Right ventricle myocardium inferior (tissue), 1 donor: ENCODE measurements around the gene DNAJB8. TPM values are rescaled to one million over a fixed set of nuclear protein-coding genes. Genes with fewer than 3 reads are reported as not detected.

ENCODE experiments used
- ATAC-seq: fragments of 200-7000 bp; cut with Tn5 transposase; one replicate; pipeline ENCODE4 v1.9.1; 2020; ENCODE audit warnings: mild to moderate bottlenecking, moderate library complexity
- DNase-seq: peaks from one replicate; pipeline ENCODE4 v3.0.0; 2021; ENCODE audit errors: missing footprints
- intact Hi-C: fragments of 100-400 bp; cut with DNase I; formaldehyde crosslinking; loops from one replicate; pipeline ENCODE4 v1.11.0; 2022
- total RNA-seq: library from RNA; stranded (reverse); fragmentation: NEBNext Ultra II Directional; extraction: Animal tissue kit (Norgen Biotek cat#: 25700); gene quantifications from one replicate; pipeline ENCODE4 v1.2.1, GENCODE V29; 2021
- donor health status: DM: no; HTN: yes; CAD: no; lungs with severe emphysema.

Gene DNAJB8
- total RNA-seq, 1 donor from 2014 or later, result not detected

DNA sequence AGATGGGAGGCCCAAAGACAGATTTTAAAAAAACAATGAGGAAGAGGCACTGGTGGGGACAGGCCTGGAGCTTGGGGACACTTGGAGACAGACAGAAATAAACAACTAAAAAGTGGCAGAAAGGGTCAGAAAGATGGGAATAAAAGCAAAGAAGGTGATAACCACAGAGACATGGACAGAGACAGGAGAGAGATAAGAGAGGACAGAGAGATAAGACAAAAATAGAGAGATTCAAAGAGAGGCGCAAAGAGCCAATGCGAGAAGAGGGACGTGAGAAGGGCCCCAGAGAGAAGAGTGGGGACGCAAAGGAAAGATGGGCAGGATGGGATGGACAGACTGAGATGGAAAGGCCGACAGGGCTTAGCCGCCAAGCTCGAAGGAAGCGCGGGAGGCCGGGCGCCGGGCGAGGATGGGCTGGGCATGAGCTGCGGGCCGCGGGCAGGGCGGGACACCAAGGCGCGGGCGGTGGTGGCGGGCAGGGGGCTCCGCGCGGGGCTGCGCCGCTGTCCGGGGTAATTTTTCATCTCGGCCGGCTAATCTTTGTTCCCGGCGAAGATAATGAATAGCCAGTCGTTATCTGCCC lies 29.4 kb upstream of the DNAJB8 start:
- no peak for ATAC-seq
- intact Hi-C loops, result loop anchor here (2.0 to 5.0 kb wide), 6 partner anchors 69 to 399 kb away; no protein-coding TSS in a partner anchor

GRCh38 chr3:128495435-128495970 lies 28.8 kb upstream of the DNAJB8 start:
- no peak for DNase-seq
- intact Hi-C loops, result loop anchor here (5.0 kb wide), 5 partner anchors 68 to 398 kb away; no protein-coding TSS in a partner anchor
- no peak for ATAC-seq

More for the DNA sequence above, 29.4 kb upstream of the DNAJB8 start:
- DNase-seq, result no peak

- intact Hi-C loops, result no loop called here
- DNase-seq, result no peak
- no peak for ATAC-seq
Observed at GRCh38 chr3:128494367-128494650, 27.6 kb upstream of the DNAJB8 start.

- intact Hi-C loops, result no loop called here
- ATAC-seq (no peak), DNase-seq (no peak)
Observed at GRCh38 chr3:128493570-128494366, 27.1 kb upstream of the DNAJB8 start.

DNA sequence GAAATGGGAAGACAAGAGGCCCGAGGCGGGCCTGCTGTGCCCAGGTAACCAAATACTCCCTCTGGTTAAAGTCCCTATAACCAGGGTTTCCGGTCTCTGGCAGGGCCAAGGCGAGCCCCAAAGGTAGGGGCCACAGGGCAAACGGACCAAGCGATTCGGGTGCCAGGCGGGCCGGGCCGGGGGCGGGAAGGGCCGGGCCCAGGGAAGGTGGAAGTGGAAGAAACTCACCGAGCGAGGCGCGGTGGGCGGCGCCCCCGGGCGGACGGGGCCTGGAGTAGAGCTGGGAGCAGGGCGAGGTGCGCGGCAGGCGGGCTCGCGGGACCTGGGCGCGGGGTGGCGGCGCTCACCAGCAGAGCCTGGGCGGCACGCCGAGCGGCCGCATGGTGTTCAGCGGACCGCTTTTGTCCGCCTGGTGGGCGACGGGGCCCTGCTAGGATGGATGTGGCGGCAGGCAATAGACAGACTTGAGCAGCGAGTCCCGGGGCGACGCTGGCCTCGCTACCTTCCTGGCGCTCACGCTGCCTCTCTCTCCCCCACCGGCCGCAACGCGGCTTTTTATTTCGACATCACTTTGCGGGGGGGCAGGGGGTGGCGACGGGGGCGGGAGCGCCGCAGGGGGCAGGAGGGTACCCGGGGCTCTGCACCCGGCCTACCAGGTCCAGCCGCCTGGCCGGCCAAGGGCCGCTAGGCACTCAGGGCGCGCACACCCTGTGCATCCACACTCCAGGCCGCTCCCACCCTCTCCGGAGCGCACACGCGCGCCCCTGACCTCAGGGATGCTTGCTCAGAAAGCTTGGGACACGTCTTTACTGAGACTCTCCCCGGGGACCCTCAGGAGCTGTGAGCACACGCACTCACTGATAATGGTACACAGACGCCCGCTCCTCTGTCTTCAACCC lies 26.2 kb upstream of the DNAJB8 start, which contains the start of gene GATA2:
TSS of gene GATA2 (minus strand) at position 531 of the 899 bp plus-strand sequence. CDS start 6,170 bp downstream, outside the sequence.
- ATAC-seq (no peak), DNase-seq (no peak)
- intact Hi-C loops, result no loop called here

DNA sequence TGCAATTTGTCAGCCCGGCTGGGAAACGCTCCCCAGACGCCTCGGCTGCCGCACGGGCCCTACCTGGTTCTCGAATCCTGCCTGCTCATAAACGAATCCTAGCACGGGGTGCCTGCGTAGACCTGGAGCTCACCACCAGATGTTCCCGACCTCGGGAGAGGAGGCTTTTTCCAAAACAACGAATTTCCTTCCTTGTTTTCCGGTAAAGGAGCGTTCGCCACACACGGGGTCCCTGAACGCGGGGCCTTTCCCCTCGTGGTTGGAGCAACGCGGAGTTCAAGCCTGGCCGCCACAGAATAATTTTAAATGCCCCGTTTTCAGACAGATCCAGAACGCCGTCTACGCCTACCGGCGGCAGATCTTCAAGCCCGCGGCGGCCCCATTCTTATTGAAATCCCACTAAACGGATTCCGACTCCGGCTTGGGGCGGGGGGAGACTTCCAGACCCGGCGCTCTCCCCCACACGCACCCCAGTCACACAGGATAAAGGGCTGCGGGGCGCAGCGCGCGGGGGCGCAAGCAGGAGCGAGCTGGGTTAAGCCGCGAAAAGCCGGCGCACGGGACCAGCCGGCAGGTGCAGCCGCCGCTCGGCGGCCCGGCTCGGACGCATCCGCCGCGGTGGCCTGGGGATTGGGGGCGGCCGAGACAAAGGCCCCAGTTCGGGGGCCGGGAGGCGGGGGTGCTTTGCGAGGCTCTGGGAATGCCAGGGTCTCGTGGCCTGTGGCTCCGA lies 25.4 kb upstream of the DNAJB8 start:
- ATAC-seq (no peak), DNase-seq (peak; percentile 72)
- intact Hi-C loops, result no loop called here

GRCh38 chr3:128491691-128491940 lies 24.9 kb upstream of the DNAJB8 start:
- ATAC-seq (no peak), DNase-seq (no peak)
- intact Hi-C loops, result no loop called here

- intact Hi-C loops, result no loop called here
- no peak for DNase-seq
- ATAC-seq, result no peak
Observed at GRCh38 chr3:128490915-128491690, 24.4 kb upstream of the DNAJB8 start.

GRCh38 chr3:128490650-128490914 lies 23.9 kb upstream of the DNAJB8 start:
- intact Hi-C loops, result no loop called here
- no peak for ATAC-seq

GRCh38 chr3:128489927-128490649 lies 23.4 kb upstream of the DNAJB8 start:
- DNase-seq (peak; percentile 73), ATAC-seq (no peak)
- intact Hi-C loops, result no loop called here

More at GRCh38 chr3:128490650-128490914, 23.9 kb upstream of the DNAJB8 start:
- no peak for DNase-seq

DNA sequence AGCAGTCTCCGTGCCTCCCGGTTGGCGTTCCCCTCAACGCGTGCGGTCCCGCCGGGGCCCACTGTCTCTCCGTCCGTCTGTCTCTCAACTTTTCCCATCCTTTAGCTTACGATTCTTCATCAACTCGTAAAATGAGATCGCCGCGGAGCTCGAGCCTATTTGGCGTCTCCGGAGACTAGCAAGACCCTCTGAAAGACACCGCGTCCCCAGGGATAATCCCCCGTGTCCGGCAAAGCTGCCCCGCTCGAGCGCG lies 22.9 kb upstream of the DNAJB8 start:
- ATAC-seq (no peak), DNase-seq (no peak)
- intact Hi-C loops, result no loop called here

DNA sequence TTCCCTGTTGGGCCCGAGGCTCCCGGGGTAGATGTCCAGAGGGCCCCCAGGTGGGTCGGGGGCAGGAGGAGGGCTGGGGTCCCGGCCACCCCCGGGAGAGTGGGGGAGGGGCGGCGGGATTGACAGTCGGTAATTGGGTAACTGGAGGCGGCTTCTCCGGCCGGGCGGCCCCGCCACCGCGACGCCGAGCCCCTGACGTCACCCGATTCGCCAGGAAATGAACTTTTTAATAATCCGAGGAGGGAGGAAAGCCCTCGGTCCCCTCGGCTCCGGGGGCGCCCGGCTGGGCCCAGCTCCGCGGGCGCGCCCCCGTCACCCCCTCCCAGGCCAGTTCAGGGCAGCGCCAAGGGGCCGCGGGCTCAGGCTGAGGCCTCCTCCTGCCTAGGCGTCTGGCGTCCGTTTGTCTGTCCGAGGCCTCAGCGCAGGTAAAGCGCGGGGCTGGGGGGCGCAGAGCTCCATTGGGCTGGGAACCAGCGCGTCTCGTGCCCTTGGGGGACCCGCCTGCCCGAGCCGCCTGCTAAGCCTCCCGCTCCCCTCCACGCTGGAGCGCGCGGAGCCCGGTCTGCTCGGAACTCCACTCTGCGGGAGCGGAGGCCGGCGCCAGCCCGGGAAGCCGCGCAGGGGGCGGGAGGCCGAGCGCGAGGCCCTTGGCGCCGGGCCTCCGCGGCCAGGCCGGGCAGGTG lies 22.4 kb upstream of the DNAJB8 start:
- DNase-seq (peak; percentile 70), ATAC-seq (no peak)
- intact Hi-C loops, result no loop called here

- intact Hi-C loops, result no loop called here
- DNase-seq, result no peak
- ATAC-seq, result no peak
Observed at GRCh38 chr3:128488636-128488990, 21.9 kb upstream of the DNAJB8 start.

DNA sequence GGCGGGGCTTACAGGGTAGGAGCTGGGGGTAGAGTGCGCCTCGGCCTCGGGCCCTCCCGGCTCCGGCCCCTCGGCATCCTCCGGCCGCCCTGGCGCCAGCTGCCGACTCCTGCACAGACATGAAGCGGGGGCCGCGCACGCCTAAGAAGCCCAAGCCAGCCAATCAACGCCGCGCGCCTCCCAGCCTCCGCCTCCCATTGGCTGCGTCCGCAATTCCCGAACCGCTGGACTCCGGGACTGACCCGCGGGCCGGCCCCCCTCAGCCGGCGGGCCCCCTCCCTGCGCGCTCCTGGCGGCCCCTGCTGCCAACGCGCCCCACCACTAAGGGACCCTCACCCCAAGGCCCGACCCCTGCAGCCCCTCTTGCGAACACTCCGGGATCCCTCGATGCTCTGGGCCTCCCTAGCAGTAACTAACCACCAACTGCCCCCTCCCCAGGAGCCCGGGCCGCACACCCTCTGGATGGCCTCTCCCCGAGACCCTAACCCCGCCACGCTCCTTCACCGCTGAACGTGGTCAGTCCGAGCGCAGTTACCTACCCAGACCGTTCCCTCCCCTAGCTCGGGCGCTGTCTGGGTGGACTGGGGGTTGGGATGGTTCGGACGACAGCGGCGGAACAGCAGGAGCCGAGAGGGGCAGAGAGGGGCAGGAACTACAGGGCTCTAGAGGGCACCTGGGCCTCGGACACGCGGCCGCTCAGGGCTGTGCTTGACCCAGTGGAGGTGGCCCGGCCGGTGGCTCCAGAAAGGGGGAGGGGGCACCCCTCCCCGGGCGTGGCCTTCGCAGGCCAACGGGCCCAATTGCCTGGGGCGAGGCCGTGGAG lies 21.3 kb upstream of the DNAJB8 start:
- intact Hi-C loops, result no loop called here
- peak; percentile 88 for DNase-seq
- ATAC-seq, result peak; percentile 83

DNA sequence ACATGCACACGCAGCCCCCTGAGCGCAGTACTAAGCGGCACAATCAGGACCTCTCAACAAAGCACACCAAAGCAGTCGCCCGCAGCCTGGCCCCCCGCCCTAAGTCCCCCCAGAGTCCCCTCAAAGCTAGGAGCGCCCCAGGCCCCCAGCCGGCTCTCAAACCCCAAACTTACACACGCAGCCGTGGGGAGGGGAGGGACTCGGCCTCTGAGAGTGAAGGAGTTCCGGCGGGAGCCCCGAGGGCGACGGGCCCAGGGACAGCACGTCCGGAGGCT lies 20.8 kb upstream of the DNAJB8 start:
- no peak for ATAC-seq
- DNase-seq, result no peak
- intact Hi-C loops, result no loop called here

- ATAC-seq (no peak), DNase-seq (peak; percentile 69)
- intact Hi-C loops, result no loop called here
Observed at GRCh38 chr3:128486681-128487537, 20.2 kb upstream of the DNAJB8 start.
